SK-N-SH (cell line): Measurements from ENCODE around the gene EDIL3. TPM values are rescaled to one million over a fixed set of nuclear protein-coding genes. Genes with fewer than 3 reads are reported as not detected.

Source experiments
- CTCF ChIA-PET: fragments of 300-600, 350-600 bp; formaldehyde crosslinking; extraction: SDS; loops from one replicate; lab custom pipeline; 2021; lab: Yijun Ruan, JAX
- POLR2A ChIA-PET: fragments of 350-600 bp; sonication (Branson Sonifier 250); formaldehyde crosslinking; extraction: SDS; loops from one replicate; lab custom pipeline; 2020; ENCODE audit warnings: antibody characterized with exemption, inconsistent platforms; lab: Yijun Ruan, JAX
- DNase-seq: peaks from one replicate; pipeline ENCODE4 v3.0.0; 2012
- H2AFZ ChIP-seq: fragments of 200-600 bp; sonication (generic); 2 replicates; pipeline ENCODE4 v1.8.1; 2016; ENCODE audit warnings: antibody characterized with exemption, mild to moderate bottlenecking, low read depth
- H3F3A ChIP-seq: fragments of 200-600 bp; sonication (generic); replicated peaks from 2 replicates; pipeline ENCODE3; 2016; ENCODE audit warnings: antibody characterized with exemption, mild to moderate bottlenecking; ENCODE audit not compliant: insufficient read depth
- H3K27ac ChIP-seq, 2 experiments: fragments of 200-500 bp in 1 of 2; fragments of 200-600 bp in 1 of 2; sonication (Bioruptor generic) in 1 of 2; sonication (generic), shearing (Covaris generic) in 1 of 2; 2 replicates each; pipeline versions ENCODE4 v1.5.1 to v1.6.1; 2014 to 2016; ENCODE audit warnings: low read depth in 2 of 2, inconsistent platforms in 1 of 2, low read length in 1 of 2, mild to moderate bottlenecking in 1 of 2, mixed read lengths in 1 of 2
- H3K27me3 ChIP-seq: fragments of 200-600 bp; sonication (generic), shearing (Covaris generic); 2 replicates; pipeline ENCODE4 v1.6.1; 2016; ENCODE audit warnings: mixed run types; ENCODE audit not compliant: insufficient read depth
- H3K36me3 ChIP-seq, 2 experiments: fragments of 200-500 bp in 1 of 2; fragments of 200-600 bp in 1 of 2; sonication (Bioruptor generic) in 1 of 2; sonication (generic) in 1 of 2; replicated peaks in 1 of 2; 2 replicates each; pipeline versions ENCODE3 to v1.5.1; 2014 to 2016; ENCODE audit warnings: low read length in 1 of 2, mild to moderate bottlenecking in 1 of 2; ENCODE audit not compliant: insufficient read depth in 2 of 2, control insufficient read depth in 1 of 2
- H3K4me1 ChIP-seq, 2 experiments: fragments of 200-500 bp in 1 of 2; fragments of 200-600 bp in 1 of 2; sonication (Bioruptor generic) in 1 of 2; sonication (generic), shearing (Covaris generic) in 1 of 2; 2 replicates each; pipeline versions ENCODE4 v1.5.1 to v1.6.1; 2014 to 2016; ENCODE audit warnings: low read depth in 1 of 2, low read length in 1 of 2, mixed run types in 1 of 2; ENCODE audit not compliant: insufficient read depth in 2 of 2, control insufficient read depth in 1 of 2
- H3K4me2 ChIP-seq: fragments of 200-600 bp; sonication (generic), shearing (Covaris generic); 2 replicates; pipeline ENCODE4 v1.6.1; 2017; ENCODE audit warnings: mixed run types
- H3K4me3 ChIP-seq, 2 experiments: fragments of 200-500 bp in 1 of 2; fragments of 200-600 bp in 1 of 2; sonication (Bioruptor generic) in 1 of 2; sonication (generic), shearing (Covaris generic) in 1 of 2; 2 replicates each; pipeline versions ENCODE4 v1.5.1 to v1.8.1; 2014 to 2016; ENCODE audit warnings: low read depth in 2 of 2, inconsistent platforms in 1 of 2, low read length in 1 of 2, mild to moderate bottlenecking in 1 of 2, mixed read lengths in 1 of 2, moderate library complexity in 1 of 2
- H3K79me2 ChIP-seq: fragments of 200-600 bp; sonication (generic); 2 replicates; pipeline ENCODE4 v1.8.1; 2017; ENCODE audit warnings: mild to moderate bottlenecking; ENCODE audit not compliant: insufficient read depth
- H3K9ac ChIP-seq: fragments of 200-600 bp; sonication (generic); 2 replicates; pipeline ENCODE4 v1.6.1; 2017; ENCODE audit warnings: mixed run types
- H3K9me2 ChIP-seq: fragments of 200-600 bp; sonication (generic); 2 replicates; pipeline ENCODE4 v1.6.1; 2017; ENCODE audit warnings: mixed run types
- H3K9me3 ChIP-seq: fragments of 200-600 bp; sonication (generic); 2 replicates; pipeline ENCODE4 v1.6.1; 2017; ENCODE audit warnings: mixed run types, mild to moderate bottlenecking, moderate library complexity
- H4K20me1 ChIP-seq: fragments of 200-600 bp; sonication (generic); 2 replicates; pipeline ENCODE4 v1.6.1; 2017; ENCODE audit warnings: mild to moderate bottlenecking, mixed run types; ENCODE audit not compliant: insufficient read depth
- CHD2 ChIP-seq: fragments of 150-350 bp; IDR thresholded peaks from 2 replicates; pipeline ENCODE4 v1.6.1; 2018; ENCODE audit warnings: low read length; ENCODE audit not compliant: partially characterized antibody
- FOSL2 ChIP-seq: IDR thresholded peaks from 2 replicates; pipeline ENCODE4 v1.4.0; 2012; ENCODE audit warnings: low read depth, mild to moderate bottlenecking, moderate library complexity, borderline replicate concordance
- FOXJ3 ChIP-seq: sonication (generic); formaldehyde crosslinking; IDR thresholded peaks from 2 replicates; pipeline ENCODE4 v1.5.1; 2020; ENCODE audit warnings: mild to moderate bottlenecking, missing genetic modification reagents
- JUND ChIP-seq: IDR thresholded peaks from 2 replicates; pipeline ENCODE4 v1.4.0; 2012
- MEF2A ChIP-seq: IDR thresholded peaks from 2 replicates; pipeline ENCODE4 v1.4.0; 2012; ENCODE audit warnings: low read depth, borderline replicate concordance
- MXI1 ChIP-seq: IDR thresholded peaks from 2 replicates; pipeline ENCODE4 v1.6.1; 2012; ENCODE audit warnings: mild to moderate bottlenecking, low read depth, low read length, improper control_type of control experiment
- NFIC ChIP-seq: IDR thresholded peaks from 2 replicates; pipeline ENCODE4 v1.4.0; 2012; ENCODE audit warnings: borderline replicate concordance
- PBX3 ChIP-seq: IDR thresholded peaks from 2 replicates; pipeline ENCODE4; 2012
- RXRA ChIP-seq: IDR thresholded peaks from 2 replicates; pipeline ENCODE4 v1.4.0; 2012; ENCODE audit warnings: low read depth, mild to moderate bottlenecking, borderline replicate concordance
- SIN3A ChIP-seq: IDR thresholded peaks from 2 replicates; pipeline ENCODE4 v1.6.1; 2012; ENCODE audit warnings: low read depth, mild to moderate bottlenecking, low read length, moderate library complexity, borderline replicate concordance
- TAF1 ChIP-seq: IDR thresholded peaks from 2 replicates; pipeline ENCODE4 v1.6.1; 2012; ENCODE audit warnings: low read depth, mild to moderate bottlenecking, low read length, moderate library complexity, borderline replicate concordance
- TEAD4 ChIP-seq: IDR thresholded peaks from 2 replicates; pipeline ENCODE4 v1.4.0; 2012; ENCODE audit warnings: mild to moderate bottlenecking, borderline replicate concordance; ENCODE audit not compliant: insufficient read depth
- USF1 ChIP-seq: IDR thresholded peaks from 2 replicates; pipeline ENCODE4 v1.4.0; 2012; ENCODE audit warnings: low read depth, borderline replicate concordance
- USF2 ChIP-seq: fragments of 150-350 bp; IDR thresholded peaks from 2 replicates; pipeline ENCODE4 v1.6.1; 2017; ENCODE audit warnings: antibody characterized with exemption, low read length, low read depth, borderline replicate concordance
- ZBTB33 ChIP-seq: IDR thresholded peaks from 2 replicates; pipeline ENCODE4 v1.4.0; 2012; ENCODE audit warnings: low read depth, borderline replicate concordance
- WGBS: methylation state at CpG from one replicate; pipeline ENCODE4 v1.1.6; 2017; ENCODE audit warnings: low lambda C conversion rate; 5-methylcytosine and 5-hydroxymethylcytosine counted together
- polyA plus RNA-seq, 3 experiments: library from polyadenylated mRNA; depleted of rRNA; stranded (reverse); fragments of >200 nt; gene quantifications; 2 replicates each; pipeline ENCODE4 v1.2.3, GENCODE V29; 2012
- TF ChIP-seq, protein P1 (sequence below): fragments of 200-600 bp; sonication (generic); IDR thresholded peaks from 2 replicates; pipeline ENCODE4 v1.6.1; 2017; ENCODE audit warnings: antibody characterized with exemption, mild to moderate bottlenecking, moderate library complexity
- TF ChIP-seq, protein P2 (sequence below): fragments of 150-350 bp; IDR thresholded peaks from 2 replicates; pipeline ENCODE4 v1.6.1; 2016; ENCODE audit warnings: mild to moderate bottlenecking, low read depth, low read length

EDIL3 gene
- polyA plus RNA-seq, 1 of the 3 experiments (the other 2 are of a cell fraction), result 51.5 TPM

GRCh38 chr5:84131372-84131771 lies 253.3 kb downstream of the EDIL3 start (continued):
- no peak for TF ChIP-seq TEAD4

GRCh38 chr5:84130006-84130580 lies 254.6 kb downstream of the EDIL3 start:
- H3K4me3 ChIP-seq, result no peak overlapping the region
- H3K9me3 ChIP-seq, result no peaks in the 10 kb centered on the region
- CTCF ChIA-PET, result no interaction called here
- DNase-seq, result no peak
- no peaks in the 10 kb centered on the region for H3K9me2 ChIP-seq
- peaks cover 13 to 36% of the 10 kb centered on the region in 2 experiments for H3K36me3 ChIP-seq
- H3K4me2 ChIP-seq, result no peak overlapping the region
- peaks cover 4% of the 10 kb centered on the region for H3F3A ChIP-seq
- no peak overlapping the region for H3K9ac ChIP-seq
- H3K27ac ChIP-seq, result no peak overlapping the region
- TF ChIP-seq USF1 (no peak), RXRA (no peak), TEAD4 (no peak), SIN3A (no peak), JUND (no peak), MXI1 (no peak), FOXJ3 (CRISPR knock-in tag) (no peak), USF2 (no peak)
- H2AFZ ChIP-seq, result no peak overlapping the region
- WGBS, result 86% methylated on average over 3 of the region's 3 CpGs
- no peaks in the 10 kb centered on the region; a peak in 1 of 4 replicates for H3K4me1 ChIP-seq
- H3K27me3 ChIP-seq, result no peaks in the 10 kb centered on the region
- POLR2A ChIA-PET, result no interaction called here
- H4K20me1 ChIP-seq, result no peaks in the 10 kb centered on the region
- H3K79me2 ChIP-seq, result no peaks in the 10 kb centered on the region

DNA sequence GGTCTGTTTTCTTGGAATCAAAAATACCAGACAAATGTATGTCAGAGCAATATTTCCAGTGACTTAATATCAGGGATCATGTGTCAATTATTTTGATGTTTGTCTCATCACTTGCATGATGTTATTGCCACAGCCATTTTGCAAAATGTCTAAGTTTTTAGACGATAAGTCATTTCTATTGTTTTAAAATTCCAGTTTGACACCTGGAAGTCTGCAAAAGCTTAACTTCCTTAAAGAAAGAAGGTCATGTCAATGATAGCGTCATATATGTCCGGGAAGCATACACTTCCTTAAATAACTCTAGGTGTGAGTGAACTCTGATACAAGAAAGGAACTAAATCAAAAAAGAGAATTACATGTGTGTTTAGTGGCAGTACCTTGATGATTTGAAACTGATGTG lies 259.5 kb downstream of the EDIL3 start:
- H3K36me3 ChIP-seq, result peaks cover 13 to 35% of the 10 kb centered on the region in 2 experiments
- H3K9me2 ChIP-seq, result no peaks in the 10 kb centered on the region
- H3K4me1 ChIP-seq, result no peaks in the 10 kb centered on the region; a peak in 1 of 4 replicates
- no peak overlapping the region for H3K4me2 ChIP-seq
- H3F3A ChIP-seq, result peaks cover 6% of the 10 kb centered on the region
- H2AFZ ChIP-seq, result no peak overlapping the region
- DNase-seq, result no peak
- H3K4me3 ChIP-seq, result no peak overlapping the region
- no peaks in the 10 kb centered on the region for H3K27me3 ChIP-seq
- 90% methylated on average over 3 of the region's 3 CpGs for WGBS
- no peak overlapping the region for H3K27ac ChIP-seq
- no peak overlapping the region for H3K9ac ChIP-seq
- POLR2A ChIA-PET, result no interaction called here
- no peaks in the 10 kb centered on the region for H3K79me2 ChIP-seq
- H4K20me1 ChIP-seq, result no peaks in the 10 kb centered on the region
- H3K9me3 ChIP-seq, result no peaks in the 10 kb centered on the region
- CTCF ChIA-PET, result no interaction called here
- no peak for TF ChIP-seq CHD2
- TF ChIP-seq FOSL2, result no peak
- no peak for TF ChIP-seq MEF2A
- TF ChIP-seq, protein P1, sequence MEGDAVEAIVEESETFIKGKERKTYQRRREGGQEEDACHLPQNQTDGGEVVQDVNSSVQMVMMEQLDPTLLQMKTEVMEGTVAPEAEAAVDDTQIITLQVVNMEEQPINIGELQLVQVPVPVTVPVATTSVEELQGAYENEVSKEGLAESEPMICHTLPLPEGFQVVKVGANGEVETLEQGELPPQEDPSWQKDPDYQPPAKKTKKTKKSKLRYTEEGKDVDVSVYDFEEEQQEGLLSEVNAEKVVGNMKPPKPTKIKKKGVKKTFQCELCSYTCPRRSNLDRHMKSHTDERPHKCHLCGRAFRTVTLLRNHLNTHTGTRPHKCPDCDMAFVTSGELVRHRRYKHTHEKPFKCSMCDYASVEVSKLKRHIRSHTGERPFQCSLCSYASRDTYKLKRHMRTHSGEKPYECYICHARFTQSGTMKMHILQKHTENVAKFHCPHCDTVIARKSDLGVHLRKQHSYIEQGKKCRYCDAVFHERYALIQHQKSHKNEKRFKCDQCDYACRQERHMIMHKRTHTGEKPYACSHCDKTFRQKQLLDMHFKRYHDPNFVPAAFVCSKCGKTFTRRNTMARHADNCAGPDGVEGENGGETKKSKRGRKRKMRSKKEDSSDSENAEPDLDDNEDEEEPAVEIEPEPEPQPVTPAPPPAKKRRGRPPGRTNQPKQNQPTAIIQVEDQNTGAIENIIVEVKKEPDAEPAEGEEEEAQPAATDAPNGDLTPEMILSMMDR, result no peak
- TF ChIP-seq PBX3, result no peak
- TF ChIP-seq NFIC, result no peak
- TF ChIP-seq ZBTB33, result no peak
- TF ChIP-seq, protein P2, sequence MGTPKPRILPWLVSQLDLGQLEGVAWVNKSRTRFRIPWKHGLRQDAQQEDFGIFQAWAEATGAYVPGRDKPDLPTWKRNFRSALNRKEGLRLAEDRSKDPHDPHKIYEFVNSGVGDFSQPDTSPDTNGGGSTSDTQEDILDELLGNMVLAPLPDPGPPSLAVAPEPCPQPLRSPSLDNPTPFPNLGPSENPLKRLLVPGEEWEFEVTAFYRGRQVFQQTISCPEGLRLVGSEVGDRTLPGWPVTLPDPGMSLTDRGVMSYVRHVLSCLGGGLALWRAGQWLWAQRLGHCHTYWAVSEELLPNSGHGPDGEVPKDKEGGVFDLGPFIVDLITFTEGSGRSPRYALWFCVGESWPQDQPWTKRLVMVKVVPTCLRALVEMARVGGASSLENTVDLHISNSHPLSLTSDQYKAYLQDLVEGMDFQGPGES, result no peak
- no peak for TF ChIP-seq TAF1
- TF ChIP-seq JUND, result no peak
